Measurements from ENCODE around the gene TRIM45.

TRIM45 gene

GRCh38 chr1:117097443-117097842, 24.1 kb downstream of the TRIM45 start:
- peak; percentile 42 for DNase-seq

GRCh38 chr1:117096951-117097408, 24.6 kb downstream of the TRIM45 start:
- peak; percentile 57 for DNase-seq

- peak; percentile 86 for DNase-seq
Observed at GRCh38 chr1:117094841-117095604, 26.5 kb downstream of the TRIM45 start.

GRCh38 chr1:117093870-117094621, 27.5 kb downstream of the TRIM45 start:
- DNase-seq, result peak; percentile 63

GRCh38 chr1:117093091-117093534, 28.4 kb downstream of the TRIM45 start:
- peak; percentile 95 for DNase-seq

- DNase-seq, result no peak
Observed at GRCh38 chr1:117092594-117092993, 29.0 kb downstream of the TRIM45 start.

GRCh38 chr1:117089996-117090395, 31.6 kb downstream of the TRIM45 start:
- DNase-seq, result no peak

GRCh38 chr1:117087686-117088085, 33.9 kb downstream of the TRIM45 start:
- DNase-seq, result no peak

GRCh38 chr1:117084231-117084630, 37.3 kb downstream of the TRIM45 start:
- no peak for DNase-seq

GRCh38 chr1:117079737-117080136, 41.8 kb downstream of the TRIM45 start:
- DNase-seq, result no peak

GRCh38 chr1:117077267-117077666, 44.3 kb downstream of the TRIM45 start:
- peak; percentile 73 for DNase-seq

- no peak for DNase-seq
Observed at GRCh38 chr1:117076648-117077047, 44.9 kb downstream of the TRIM45 start.

GRCh38 chr1:117070124-117070523, 51.4 kb downstream of the TRIM45 start:
- DNase-seq, result peak; percentile 62

- no peak for DNase-seq
Observed at GRCh38 chr1:117069220-117069844, 52.2 kb downstream of the TRIM45 start.

GRCh38 chr1:117068580-117068979, 53.0 kb downstream of the TRIM45 start:
- no peak for DNase-seq

GRCh38 chr1:117067533-117068370, 53.8 kb downstream of the TRIM45 start:
- DNase-seq, result peak; percentile 63

- DNase-seq, result no peak
Observed at GRCh38 chr1:117066367-117066766, 55.2 kb downstream of the TRIM45 start.

- peak; percentile 60 for DNase-seq
Observed at GRCh38 chr1:117061986-117062415, 59.5 kb downstream of the TRIM45 start.

Measured in fibroblast of skin of scalp (primary cell).